ENCODE data around the gene CILP2.

The CILP2 gene

GRCh38 chr19:19563348-19563848, 25.3 kb downstream of the CILP2 start:
- Histone ChIP-seq H3K4me1 (ENCODE audit: insufficient read depth, low read length, poor library complexity, severe bottlenecking) (no peaks in the 10 kb centered on the region), H3K9me2 (replicated peaks; ENCODE audit: low read depth, low read length) (no peaks in the 10 kb centered on the region), H3K9me3 (ENCODE audit: insufficient read depth, low read depth, low read length) (no peaks in the 10 kb centered on the region), H3K9ac (ENCODE audit: low read depth, low read length, poor library complexity, severe bottlenecking) (no peak overlapping the region), H3K4me2 (ENCODE audit: low read depth, low read length, poor library complexity, severe bottlenecking) (no peak overlapping the region), H4K20me1 (ENCODE audit: insufficient read depth, low read length, poor library complexity, severe bottlenecking) (no peaks in the 10 kb centered on the region), H3K27me3 (ENCODE audit: insufficient read depth, low read length, poor library complexity, severe bottlenecking) (no peaks in the 10 kb centered on the region), H3K79me2 (ENCODE audit: insufficient read depth, low read length) (no peaks in the 10 kb centered on the region), H2AFZ (ENCODE audit: low read length) (no peak overlapping the region), H3K36me3 (ENCODE audit: insufficient read depth, low read length) (no peaks in the 10 kb centered on the region), H3F3A (ENCODE audit: low read depth) (no peaks in the 10 kb centered on the region), H3K4me3 (ENCODE audit: low read length, poor library complexity, severe bottlenecking) (no peak overlapping the region)
- TF ChIP-seq EZH2phosphoT487 (IDR thresholded peaks at IDR 0.05; ENCODE audit: borderline replicate concordance) (no peak), CTCF (conservative IDR thresholded peaks at IDR 0.05; ENCODE audit: low read length) (no peak)

GRCh38 chr19:19566306-19566705, 28.2 kb downstream of the CILP2 start:
- H3K79me2 ChIP-seq (ENCODE audit: insufficient read depth, low read length), result no peaks in the 10 kb centered on the region
- no peaks in the 10 kb centered on the region for H3K4me1 ChIP-seq (ENCODE audit: insufficient read depth, low read length, poor library complexity, severe bottlenecking)
- TF ChIP-seq EZH2phosphoT487 (IDR thresholded peaks at IDR 0.05; ENCODE audit: borderline replicate concordance), result no peak
- no peak for TF ChIP-seq CTCF (conservative IDR thresholded peaks at IDR 0.05; ENCODE audit: low read length)
- no peak overlapping the region for H3K4me2 ChIP-seq (ENCODE audit: low read depth, low read length, poor library complexity, severe bottlenecking)
- no peak overlapping the region for H2AFZ ChIP-seq (ENCODE audit: low read length)
- no peak overlapping the region for H3K9ac ChIP-seq (ENCODE audit: low read depth, low read length, poor library complexity, severe bottlenecking)
- H3K36me3 ChIP-seq (ENCODE audit: insufficient read depth, low read length), result no peaks in the 10 kb centered on the region
- H3K27me3 ChIP-seq (ENCODE audit: insufficient read depth, low read length, poor library complexity, severe bottlenecking), result no peaks in the 10 kb centered on the region
- no peaks in the 10 kb centered on the region for H3K9me2 ChIP-seq (replicated peaks; ENCODE audit: low read depth, low read length)
- H3K9me3 ChIP-seq (ENCODE audit: insufficient read depth, low read depth, low read length), result no peaks in the 10 kb centered on the region
- no peaks in the 10 kb centered on the region for H4K20me1 ChIP-seq (ENCODE audit: insufficient read depth, low read length, poor library complexity, severe bottlenecking)
- no peak overlapping the region for H3K4me3 ChIP-seq (ENCODE audit: low read length, poor library complexity, severe bottlenecking)
- no peaks in the 10 kb centered on the region for H3F3A ChIP-seq (ENCODE audit: low read depth)

- Histone ChIP-seq H3K4me2 (ENCODE audit: low read depth, low read length, poor library complexity, severe bottlenecking) (no peak overlapping the region), H3K79me2 (ENCODE audit: insufficient read depth, low read length) (no peaks in the 10 kb centered on the region), H2AFZ (ENCODE audit: low read length) (no peak overlapping the region), H3K36me3 (ENCODE audit: insufficient read depth, low read length) (no peaks in the 10 kb centered on the region), H3K27me3 (ENCODE audit: insufficient read depth, low read length, poor library complexity, severe bottlenecking) (no peaks in the 10 kb centered on the region), H3K4me3 (ENCODE audit: low read length, poor library complexity, severe bottlenecking) (no peak overlapping the region), H3K9me2 (replicated peaks; ENCODE audit: low read depth, low read length) (no peaks in the 10 kb centered on the region), H3K4me1 (ENCODE audit: insufficient read depth, low read length, poor library complexity, severe bottlenecking) (no peaks in the 10 kb centered on the region), H4K20me1 (ENCODE audit: insufficient read depth, low read length, poor library complexity, severe bottlenecking) (no peaks in the 10 kb centered on the region), H3F3A (ENCODE audit: low read depth) (no peaks in the 10 kb centered on the region), H3K9me3 (ENCODE audit: insufficient read depth, low read depth, low read length) (no peaks in the 10 kb centered on the region), H3K9ac (ENCODE audit: low read depth, low read length, poor library complexity, severe bottlenecking) (no peak overlapping the region)
- TF ChIP-seq EZH2phosphoT487 (IDR thresholded peaks at IDR 0.05; ENCODE audit: borderline replicate concordance), result no peak
- no peak for TF ChIP-seq CTCF (conservative IDR thresholded peaks at IDR 0.05; ENCODE audit: low read length)
Measured at GRCh38 chr19:19567391-19567790, 29.3 kb downstream of the CILP2 start.
